HCT116 (cell line): ENCODE results near the gene PLEKHM3. TPM values are rescaled to one million over a fixed set of nuclear protein-coding genes. Genes with fewer than 3 reads are reported as not detected.

Source experiments
- ATAC-seq: fragments of 200-7000 bp; cut with Tn5 transposase; 2 replicates; pipeline ENCODE4 v1.9.1; 2020; ENCODE audit warnings: mild to moderate bottlenecking, moderate library complexity
- BruUV-seq: library from RNA; stranded (reverse); fragments of 400-500 nt; replicated peaks from 2 replicates; lab custom pipeline; 2021; lab: Mats Ljungman, UMichigan
- CTCF ChIA-PET: fragments of 300-600 bp; sonication (Branson Sonifier 250); formaldehyde crosslinking; loops from one replicate; lab custom pipeline; 2021; ENCODE audit warnings: antibody characterized with exemption; lab: Charles Lee
- POLR2A ChIA-PET: fragments of 300-600, 350-600 bp; sonication (Branson Sonifier 250); formaldehyde crosslinking; loops from one replicate; lab custom pipeline; 2021; ENCODE audit warnings: antibody characterized with exemption; lab: Charles Lee
- RAD21 ChIA-PET, 2 experiments: fragments of 300-600 bp; sonication (Branson Sonifier 250); formaldehyde crosslinking; loops; one replicate each; lab custom pipeline; 2023; ENCODE audit warnings: low total read pairs in 2 of 2; ENCODE audit not compliant: uncharacterized antibody in 2 of 2, unreplicated experiment in 2 of 2, low non-redundant PET in 1 of 2; lab: Charles Lee
- DNase-seq: peaks from one replicate; pipeline ENCODE4 v3.0.0-alpha.2; 2010; ENCODE audit warnings: low read depth, low spot score
- H2AFZ ChIP-seq: fragments of 200-600 bp; shearing (Covaris generic), sonication (generic); 2 replicates; pipeline ENCODE4 v1.6.1; 2017; ENCODE audit warnings: low read depth, mixed run types, mixed read lengths, antibody characterized with exemption, low read length; ENCODE audit not compliant: poor library complexity, severe bottlenecking
- H3K27ac ChIP-seq: 2 replicates; pipeline ENCODE4 v1.5.1; 2012; ENCODE audit warnings: low read depth, low read length
- H3K27me3 ChIP-seq: fragments of 200-600 bp; sonication (generic); 2 replicates; pipeline ENCODE4 v1.6.1; 2016; ENCODE audit warnings: mixed run types, low read length, mixed read lengths; ENCODE audit not compliant: insufficient read depth
- H3K36me3 ChIP-seq, 2 experiments: fragments of 200-500 bp in 1 of 2; fragments of 200-600 bp in 1 of 2; sonication (Bioruptor generic) in 1 of 2; sonication (generic) in 1 of 2; 2 replicates each; pipeline versions ENCODE4 v1.5.1 to v1.6.1; 2014 to 2016; ENCODE audit warnings: low read length in 2 of 2, inconsistent platforms in 1 of 2, mixed read lengths in 1 of 2, mixed run types in 1 of 2; ENCODE audit not compliant: insufficient read depth in 2 of 2, control insufficient read depth in 1 of 2
- H3K4me1 ChIP-seq, 2 experiments: fragments of 200-600 bp in 1 of 2; sonication (generic) in 1 of 2; 2 replicates each; pipeline versions ENCODE4 v1.5.1 to v1.6.1; 2012 to 2017; ENCODE audit warnings: low read length in 2 of 2, inconsistent platforms in 1 of 2, mild to moderate bottlenecking in 1 of 2, mixed read lengths in 1 of 2, mixed run types in 1 of 2, moderate library complexity in 1 of 2; ENCODE audit not compliant: insufficient read depth in 2 of 2, control insufficient read depth in 1 of 2
- H3K4me2 ChIP-seq: fragments of 200-600 bp; sonication (generic); 2 replicates; pipeline ENCODE4 v1.6.1; 2017; ENCODE audit warnings: mixed run types, low read length, mixed read lengths
- H3K4me3 ChIP-seq, 2 experiments: fragments of 200-600 bp in 1 of 2; sonication (generic) in 1 of 2; replicated peaks in 1 of 2; 2 replicates each; pipeline ENCODE4 v1.5.1; 2011 to 2016; ENCODE audit warnings: low read length in 2 of 2, control low read depth in 1 of 2, low read depth in 1 of 2, mild to moderate bottlenecking in 1 of 2, mixed read lengths in 1 of 2, mixed run types in 1 of 2
- H3K79me2 ChIP-seq: fragments of 200-600 bp; sonication (generic); 2 replicates; pipeline ENCODE4 v1.6.1; 2017; ENCODE audit warnings: mild to moderate bottlenecking, mixed run types, low read length, moderate library complexity, mixed read lengths; ENCODE audit not compliant: insufficient read depth
- H3K9ac ChIP-seq: fragments of 200-600 bp; sonication (generic); 2 replicates; pipeline ENCODE4 v1.6.1; 2016; ENCODE audit warnings: low read length, mixed read lengths
- H3K9me2 ChIP-seq: fragments of 200-600 bp; sonication (generic), shearing (Covaris generic); 2 replicates; pipeline ENCODE4 v1.6.1; 2017; ENCODE audit warnings: mixed run types, mild to moderate bottlenecking, moderate library complexity; ENCODE audit not compliant: insufficient read depth
- H3K9me3 ChIP-seq, 2 experiments: fragments of 200-500 bp in 1 of 2; fragments of 200-600 bp in 1 of 2; sonication (Bioruptor generic) in 1 of 2; sonication (generic) in 1 of 2; 2 replicates each; pipeline ENCODE4 v1.6.1; 2014 to 2017; ENCODE audit warnings: low read length in 2 of 2, mixed read lengths in 2 of 2, inconsistent platforms in 1 of 2, low read depth in 1 of 2, mild to moderate bottlenecking in 1 of 2, mixed run types in 1 of 2, moderate library complexity in 1 of 2; ENCODE audit not compliant: control insufficient read depth in 1 of 2, insufficient read depth in 1 of 2
- H4K20me1 ChIP-seq: fragments of 200-600 bp; sonication (generic), shearing (Covaris generic); 2 replicates; pipeline ENCODE4 v1.6.1; 2017; ENCODE audit warnings: mixed run types, mild to moderate bottlenecking, moderate library complexity; ENCODE audit not compliant: insufficient read depth
- CBX3 ChIP-seq: IDR thresholded peaks from 2 replicates; pipeline ENCODE4 v1.6.1; 2012; ENCODE audit warnings: low read depth
- CEBPB ChIP-seq: IDR thresholded peaks from 2 replicates; pipeline ENCODE4 v1.6.1; 2012; ENCODE audit warnings: low read depth
- CTCF ChIP-seq, 3 experiments: fragments of 200-600 bp in 1 of 3; sonication (generic) in 1 of 3; IDR thresholded peaks in 2 of 3; conservative IDR thresholded peaks in 1 of 3; 2 replicates each; pipeline ENCODE4 v1.5.1; 2012 to 2017; ENCODE audit warnings: low read depth in 2 of 3, low read length in 2 of 3, antibody characterized with exemption in 1 of 3, borderline replicate concordance in 1 of 3, control low read depth in 1 of 3, mild to moderate bottlenecking in 1 of 3, mixed read lengths in 1 of 3, mixed run types in 1 of 3, moderate library complexity in 1 of 3; ENCODE audit not compliant: insufficient read depth in 1 of 3
- EGR1 ChIP-seq: IDR thresholded peaks from 2 replicates; pipeline ENCODE4 v1.6.1; 2012; ENCODE audit warnings: low read depth
- EZH2 ChIP-seq: fragments of 200-600 bp; sonication (generic); IDR thresholded peaks from 2 replicates; pipeline ENCODE4 v1.6.1; 2017; ENCODE audit warnings: antibody characterized with exemption, mixed run types
- EZH2phosphoT487 ChIP-seq: fragments of 200-600 bp; IDR thresholded peaks from 2 replicates; pipeline ENCODE4 v1.6.1; 2018; ENCODE audit warnings: antibody characterized with exemption, borderline replicate concordance
- FOSL1 ChIP-seq: IDR thresholded peaks from 2 replicates; pipeline ENCODE4 v1.6.1; 2012; ENCODE audit warnings: low read depth
- MAX ChIP-seq: IDR thresholded peaks from 2 replicates; pipeline ENCODE4 v1.6.1; 2012
- POLR2A ChIP-seq: IDR thresholded peaks from 2 replicates; pipeline ENCODE4 v1.7.0; 2011; ENCODE audit warnings: borderline replicate concordance; ENCODE audit not compliant: insufficient read depth, insufficient read length; ENCODE audit errors: extremely low read depth
- RAD21 ChIP-seq: IDR thresholded peaks from 2 replicates; pipeline ENCODE4 v1.6.1; 2012; ENCODE audit warnings: low read depth, mild to moderate bottlenecking
- REST ChIP-seq: IDR thresholded peaks from 2 replicates; pipeline ENCODE4 v1.6.1; 2012; ENCODE audit warnings: low read depth
- SIN3A ChIP-seq: IDR thresholded peaks from 2 replicates; pipeline ENCODE4 v1.6.1; 2012; ENCODE audit warnings: low read depth
- SP1 ChIP-seq: IDR thresholded peaks from 2 replicates; pipeline ENCODE4 v1.6.1; 2012; ENCODE audit warnings: low read depth
- SRF ChIP-seq: IDR thresholded peaks from 2 replicates; pipeline ENCODE4 v1.6.1; 2012; ENCODE audit warnings: low read depth
- TCF7L2 ChIP-seq: IDR thresholded peaks from 2 replicates; pipeline ENCODE4 v1.7.0; 2011; ENCODE audit warnings: borderline replicate concordance, inconsistent platforms; ENCODE audit not compliant: insufficient read depth, insufficient read length; ENCODE audit errors: extremely low read depth
- YY1 ChIP-seq: IDR thresholded peaks from 2 replicates; pipeline ENCODE4 v1.6.1; 2011; ENCODE audit warnings: low read length, low read depth, moderate library complexity, mild to moderate bottlenecking; ENCODE audit not compliant: insufficient replicate concordance; ENCODE audit errors: extremely low read depth
- ZFX ChIP-seq: fragments of 450-650 bp; IDR thresholded peaks from 2 replicates; pipeline ENCODE4 v1.6.1; 2017
- ZNF274 ChIP-seq: fragments of 200-500 bp; sonication (Bioruptor generic); IDR thresholded peaks from 2 replicates; pipeline ENCODE4 v1.6.1; 2014; ENCODE audit warnings: mild to moderate bottlenecking, low read depth, low read length, inconsistent platforms
- intact Hi-C: fragments of 100-400 bp; cut with micrococcal nuclease; formaldehyde crosslinking; loops from 2 replicates; pipeline ENCODE4 v1.10.0; 2022
- total RNA-seq: library from RNA; stranded (reverse); gene quantifications from one replicate; pipeline ENCODE4 v1.2.1, GENCODE V29; 2021; ENCODE audit not compliant: unreplicated experiment
- TF ChIP-seq, protein P1 (sequence below): IDR thresholded peaks from 2 replicates; pipeline ENCODE4 v1.6.1; 2012

Gene PLEKHM3
- total RNA-seq, 1 experiment from 2014 or later = 6.3 TPM

- ChIA-PET POLR2A (no interaction called here), CTCF (interaction anchor here (0.7 kb wide), 1 partner anchor 30 kb away, joined by 5 read pairs; no protein-coding TSS in a partner anchor), RAD21 (no interaction called here)
- H3K79me2 ChIP-seq = no peaks in the 10 kb centered on the region
- no peaks in the 10 kb centered on the region for H4K20me1 ChIP-seq
- H3K9me2 ChIP-seq = no peaks in the 10 kb centered on the region
- no peak overlapping the region for H2AFZ ChIP-seq
- H3K27me3 ChIP-seq = no peaks in the 10 kb centered on the region
- DNase-seq = no peak
- no peaks in the 10 kb centered on the region for H3K36me3 ChIP-seq
- no peaks in the 10 kb centered on the region for H3K4me1 ChIP-seq
- TF ChIP-seq SIN3A (no peak), FOSL1 (no peak), ZFX (no peak), CBX3 (no peak), ZNF274 (no peak), TCF7L2 (no peak), CTCF (IDR thresholded peaks at IDR 0.05 in 2 of 3, conservative IDR thresholded peaks at IDR 0.05 in 1 of 3; ENCODE audit: borderline replicate concordance in 1 of 3, insufficient read depth in 1 of 3, low read depth in 2 of 3, low read length in 2 of 3) (no peak), EZH2phosphoT487 (no peak), EGR1 (no peak), YY1 (no peak), POLR2A (no peak), REST (no peak), MAX (no peak), SP1 (no peak), RAD21 (no peak), SRF (no peak), CEBPB (no peak), EZH2 (no peak)
- TF ChIP-seq, protein P1, sequence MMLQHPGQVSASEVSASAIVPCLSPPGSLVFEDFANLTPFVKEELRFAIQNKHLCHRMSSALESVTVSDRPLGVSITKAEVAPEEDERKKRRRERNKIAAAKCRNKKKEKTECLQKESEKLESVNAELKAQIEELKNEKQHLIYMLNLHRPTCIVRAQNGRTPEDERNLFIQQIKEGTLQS = no peak
- no peak for ATAC-seq
- H3K27ac ChIP-seq = no peak overlapping the region
- BruUV-seq = no TSS peak
- intact Hi-C loops = no loop called here
- H3K9me3 ChIP-seq = no peaks in the 10 kb centered on the region
- no peak overlapping the region for H3K9ac ChIP-seq
- no peak overlapping the region for H3K4me3 ChIP-seq
- H3K4me2 ChIP-seq = no peak overlapping the region
Observed at GRCh38 chr2:207956771-207957170, 68.6 kb downstream of the PLEKHM3 start.
